ENCODE results near the gene EEPD1.

DNA sequence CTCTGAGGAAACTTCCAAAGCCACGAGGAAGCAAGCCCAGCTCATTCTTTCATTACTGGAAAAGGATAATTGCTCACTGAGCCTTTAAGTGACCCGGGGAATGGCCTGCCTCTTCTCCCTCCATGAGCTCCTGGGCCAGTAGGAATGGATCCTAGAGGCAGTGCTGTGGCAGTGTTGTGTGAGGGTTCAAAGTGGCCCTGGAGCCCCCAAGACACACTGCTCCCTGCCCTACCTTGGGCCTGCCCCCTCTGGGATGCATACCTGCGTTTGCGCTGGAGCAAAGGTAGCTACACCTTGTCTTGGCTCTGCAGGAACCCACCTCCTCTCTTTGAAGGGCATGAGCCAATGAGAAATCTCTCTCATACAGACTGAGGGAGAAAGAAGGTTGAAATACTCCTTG lies 120.8 kb downstream of the EEPD1 start:
- TF ChIP-seq, protein P1, sequence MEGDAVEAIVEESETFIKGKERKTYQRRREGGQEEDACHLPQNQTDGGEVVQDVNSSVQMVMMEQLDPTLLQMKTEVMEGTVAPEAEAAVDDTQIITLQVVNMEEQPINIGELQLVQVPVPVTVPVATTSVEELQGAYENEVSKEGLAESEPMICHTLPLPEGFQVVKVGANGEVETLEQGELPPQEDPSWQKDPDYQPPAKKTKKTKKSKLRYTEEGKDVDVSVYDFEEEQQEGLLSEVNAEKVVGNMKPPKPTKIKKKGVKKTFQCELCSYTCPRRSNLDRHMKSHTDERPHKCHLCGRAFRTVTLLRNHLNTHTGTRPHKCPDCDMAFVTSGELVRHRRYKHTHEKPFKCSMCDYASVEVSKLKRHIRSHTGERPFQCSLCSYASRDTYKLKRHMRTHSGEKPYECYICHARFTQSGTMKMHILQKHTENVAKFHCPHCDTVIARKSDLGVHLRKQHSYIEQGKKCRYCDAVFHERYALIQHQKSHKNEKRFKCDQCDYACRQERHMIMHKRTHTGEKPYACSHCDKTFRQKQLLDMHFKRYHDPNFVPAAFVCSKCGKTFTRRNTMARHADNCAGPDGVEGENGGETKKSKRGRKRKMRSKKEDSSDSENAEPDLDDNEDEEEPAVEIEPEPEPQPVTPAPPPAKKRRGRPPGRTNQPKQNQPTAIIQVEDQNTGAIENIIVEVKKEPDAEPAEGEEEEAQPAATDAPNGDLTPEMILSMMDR (IDR thresholded peaks at IDR 0.05), result no peak
- TF ChIP-seq EZH2 (IDR thresholded peaks at IDR 0.05), result no peak

Data from neural progenitor cell (in vitro differentiated cells).